Tibial artery (tissue), 4 donors: Measurements from ENCODE around the gene RNU7-1.

Experiments used
- DNase-seq, 2 donors: peaks; one replicate each; pipeline ENCODE4 v3.0.0-alpha.2; 2019
- H3K27ac ChIP-seq, 2 donors: fragments of 200-600 bp; sonication (generic) in 1 of 2; 1 replicate in 1 of 2; 2 replicates in 1 of 2; pipeline ENCODE4 v1.5.1; 2018 to 2019; ENCODE audit warnings: mild to moderate bottlenecking in 1 of 2
- H3K27me3 ChIP-seq, 2 donors: fragments of 200-600 bp; sonication (generic) in 1 of 2; one replicate each; pipeline versions ENCODE4 v1.5.1 to v1.6.0; 2016 to 2019
- H3K36me3 ChIP-seq, 3 donors: fragments of 200-600 bp; sonication (generic) in 2 of 3; one replicate each; pipeline ENCODE4 v1.5.1; 2016 to 2019; ENCODE audit warnings: mild to moderate bottlenecking in 2 of 3
- H3K4me1 ChIP-seq, 4 donors: fragments of 200-600 bp; sonication (generic) in 2 of 4; 1 replicate in 3 of 4; 2 replicates in 1 of 4; pipeline ENCODE4 v1.5.1; 2016 to 2019
- H3K4me3 ChIP-seq, 2 donors: fragments of 200-600 bp; sonication (generic) in 1 of 2; 1 replicate in 1 of 2; 2 replicates in 1 of 2; pipeline ENCODE4 v1.5.1; 2018 to 2019; ENCODE audit warnings: mild to moderate bottlenecking in 2 of 2
- H3K9me3 ChIP-seq, 3 donors: fragments of 200-600 bp; sonication (generic) in 1 of 3; one replicate each; pipeline ENCODE4 v1.5.1; 2016 to 2019
- intact Hi-C: fragments of 100-400 bp; cut with DNase I; formaldehyde crosslinking; loops from one replicate; pipeline ENCODE4 v1.15.0; 2023; ENCODE audit warnings: low total_unique reads
- TF ChIP-seq, protein P1 (sequence below), 2 experiments: fragments of 200-600 bp in 1 of 2; fragments of 450-650 bp in 1 of 2; IDR thresholded peaks; one replicate each; pipeline ENCODE4 v1.5.1; 2017 to 2019; ENCODE audit warnings: antibody characterized with exemption in 2 of 2, mild to moderate bottlenecking in 1 of 2, moderate library complexity in 1 of 2

Gene RNU7-1

DNA sequence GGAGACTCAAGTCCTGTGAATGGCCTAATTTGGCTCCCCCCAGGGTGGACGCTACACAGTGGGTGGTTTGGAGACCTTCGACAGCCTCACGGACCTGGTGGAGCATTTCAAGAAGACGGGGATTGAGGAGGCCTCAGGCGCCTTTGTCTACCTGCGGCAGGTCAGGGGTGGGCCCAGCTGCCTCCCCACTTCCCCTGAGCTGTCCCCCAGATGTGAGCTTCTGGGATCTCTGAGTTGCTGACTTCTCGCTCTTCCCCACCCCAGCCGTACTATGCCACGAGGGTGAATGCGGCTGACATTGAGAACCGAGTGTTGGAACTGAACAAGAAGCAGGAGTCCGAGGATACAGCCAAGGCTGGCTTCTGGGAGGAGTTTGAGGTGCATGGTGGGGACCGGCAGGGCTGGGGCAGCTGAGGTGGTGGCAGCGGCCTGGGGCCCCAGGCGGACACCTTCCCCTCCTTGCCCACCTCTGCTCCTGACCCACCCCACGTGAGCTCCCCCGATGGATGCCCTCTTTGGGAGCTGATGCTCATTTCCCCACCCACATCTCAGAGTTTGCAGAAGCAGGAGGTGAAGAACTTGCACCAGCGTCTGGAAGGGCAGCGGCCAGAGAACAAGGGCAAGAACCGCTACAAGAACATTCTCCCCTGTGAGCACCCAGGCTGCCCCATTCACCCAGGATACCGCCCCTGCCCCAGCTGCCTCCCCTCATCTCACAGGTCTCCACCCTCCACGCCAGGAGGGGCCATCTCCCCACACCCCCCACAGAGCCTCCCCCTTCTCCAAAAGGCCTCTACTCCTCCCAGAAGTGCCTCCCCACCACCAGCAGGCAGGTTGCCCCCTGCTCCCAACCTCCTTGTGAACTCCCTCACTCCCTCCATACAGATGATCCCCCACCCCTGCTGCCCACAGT lies 11.7 kb downstream of the RNU7-1 start:
- Histone ChIP-seq H3K9me3 (no peaks in the 10 kb centered on the region), H3K36me3 (peaks cover 0 to 25% (median 0%) of the 10 kb centered on the region in 3 donors), H3K27me3 (no peaks in the 10 kb centered on the region), H3K4me1 (peaks cover 0 to 2% (median 0%) of the 10 kb centered on the region in 4 donors), H3K27ac (no peak overlapping the region), H3K4me3 (no peak overlapping the region)
- TF ChIP-seq, protein P1, sequence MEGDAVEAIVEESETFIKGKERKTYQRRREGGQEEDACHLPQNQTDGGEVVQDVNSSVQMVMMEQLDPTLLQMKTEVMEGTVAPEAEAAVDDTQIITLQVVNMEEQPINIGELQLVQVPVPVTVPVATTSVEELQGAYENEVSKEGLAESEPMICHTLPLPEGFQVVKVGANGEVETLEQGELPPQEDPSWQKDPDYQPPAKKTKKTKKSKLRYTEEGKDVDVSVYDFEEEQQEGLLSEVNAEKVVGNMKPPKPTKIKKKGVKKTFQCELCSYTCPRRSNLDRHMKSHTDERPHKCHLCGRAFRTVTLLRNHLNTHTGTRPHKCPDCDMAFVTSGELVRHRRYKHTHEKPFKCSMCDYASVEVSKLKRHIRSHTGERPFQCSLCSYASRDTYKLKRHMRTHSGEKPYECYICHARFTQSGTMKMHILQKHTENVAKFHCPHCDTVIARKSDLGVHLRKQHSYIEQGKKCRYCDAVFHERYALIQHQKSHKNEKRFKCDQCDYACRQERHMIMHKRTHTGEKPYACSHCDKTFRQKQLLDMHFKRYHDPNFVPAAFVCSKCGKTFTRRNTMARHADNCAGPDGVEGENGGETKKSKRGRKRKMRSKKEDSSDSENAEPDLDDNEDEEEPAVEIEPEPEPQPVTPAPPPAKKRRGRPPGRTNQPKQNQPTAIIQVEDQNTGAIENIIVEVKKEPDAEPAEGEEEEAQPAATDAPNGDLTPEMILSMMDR (IDR thresholded peaks at IDR 0.05), result no peak
- intact Hi-C loops, result no loop called here
- no peak for DNase-seq

DNA sequence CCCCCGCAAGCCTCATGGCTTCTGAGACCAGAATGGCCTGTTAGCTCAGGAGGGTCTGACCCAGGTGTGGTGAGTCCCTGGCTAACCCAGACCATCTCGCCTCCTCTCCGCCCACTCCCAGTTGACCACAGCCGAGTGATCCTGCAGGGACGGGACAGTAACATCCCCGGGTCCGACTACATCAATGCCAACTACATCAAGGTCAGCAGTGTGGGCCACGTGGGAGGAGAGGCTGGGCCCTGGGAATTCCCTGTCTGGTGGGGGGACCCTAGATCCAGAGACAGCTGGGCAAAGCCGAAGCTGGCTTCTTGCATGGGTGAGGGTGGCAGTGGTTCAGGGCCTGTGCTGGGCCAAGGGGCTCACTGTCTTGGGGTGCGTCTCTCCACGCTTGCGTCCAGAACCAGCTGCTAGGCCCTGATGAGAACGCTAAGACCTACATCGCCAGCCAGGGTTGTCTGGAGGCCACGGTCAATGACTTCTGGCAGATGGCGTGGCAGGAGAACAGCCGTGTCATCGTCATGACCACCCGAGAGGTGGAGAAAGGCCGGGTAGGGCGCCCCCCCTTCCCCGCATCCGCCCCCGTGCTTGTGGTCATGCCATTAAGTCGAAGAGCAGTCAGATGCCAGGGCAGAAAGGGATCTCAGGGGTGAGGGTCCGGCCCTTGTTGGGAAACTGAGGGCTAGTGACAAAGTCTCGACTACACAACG lies 12.6 kb downstream of the RNU7-1 start:
- Histone ChIP-seq H3K4me3 (no peak overlapping the region), H3K27me3 (no peaks in the 10 kb centered on the region), H3K9me3 (no peaks in the 10 kb centered on the region), H3K36me3 (peaks cover 0 to 25% (median 0%) of the 10 kb centered on the region in 3 donors), H3K27ac (no peak overlapping the region), H3K4me1 (peaks cover 0 to 8% (median 2%) of the 10 kb centered on the region in 4 donors)
- intact Hi-C loops, result no loop called here
- TF ChIP-seq, protein P1 (IDR thresholded peaks at IDR 0.05), result no peak
- no peak for DNase-seq

DNA sequence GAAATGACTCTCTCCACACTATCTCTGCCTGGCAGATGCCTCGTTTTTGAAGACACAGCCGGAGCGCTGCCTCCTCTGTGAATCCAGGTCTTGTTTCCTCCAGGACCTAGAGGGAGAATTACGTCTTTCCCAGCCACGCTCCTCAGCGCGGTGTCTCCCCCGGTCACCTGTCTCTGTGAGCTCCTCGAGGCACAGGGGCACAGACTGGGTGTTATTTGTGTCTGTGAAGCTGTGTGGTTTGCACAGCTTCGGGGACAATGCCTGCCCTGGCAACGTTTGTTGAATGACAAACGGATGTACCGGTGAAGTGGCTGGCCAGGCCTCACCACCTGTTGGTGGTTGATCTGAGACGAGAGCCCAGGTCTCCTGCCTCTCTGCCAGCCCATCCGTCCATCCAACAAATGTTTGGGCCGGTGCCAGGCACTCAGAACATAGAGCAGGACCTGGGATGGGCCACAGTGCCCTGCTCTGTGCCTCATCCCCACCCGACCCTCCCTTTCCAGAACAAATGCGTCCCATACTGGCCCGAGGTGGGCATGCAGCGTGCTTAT lies 13.6 kb downstream of the RNU7-1 start:
- Histone ChIP-seq H3K27me3 (no peaks in the 10 kb centered on the region), H3K27ac (no peak overlapping the region), H3K9me3 (no peaks in the 10 kb centered on the region), H3K36me3 (peaks cover 0 to 25% (median 0%) of the 10 kb centered on the region in 3 donors), H3K4me3 (no peak overlapping the region), H3K4me1 (peaks cover 0 to 18% (median 10%) of the 10 kb centered on the region in 4 donors)
- TF ChIP-seq, protein P1 (IDR thresholded peaks at IDR 0.05), result no peak
- intact Hi-C loops, result no loop called here
- DNase-seq, result peak in 1 of 2 donors; percentile 61

DNA sequence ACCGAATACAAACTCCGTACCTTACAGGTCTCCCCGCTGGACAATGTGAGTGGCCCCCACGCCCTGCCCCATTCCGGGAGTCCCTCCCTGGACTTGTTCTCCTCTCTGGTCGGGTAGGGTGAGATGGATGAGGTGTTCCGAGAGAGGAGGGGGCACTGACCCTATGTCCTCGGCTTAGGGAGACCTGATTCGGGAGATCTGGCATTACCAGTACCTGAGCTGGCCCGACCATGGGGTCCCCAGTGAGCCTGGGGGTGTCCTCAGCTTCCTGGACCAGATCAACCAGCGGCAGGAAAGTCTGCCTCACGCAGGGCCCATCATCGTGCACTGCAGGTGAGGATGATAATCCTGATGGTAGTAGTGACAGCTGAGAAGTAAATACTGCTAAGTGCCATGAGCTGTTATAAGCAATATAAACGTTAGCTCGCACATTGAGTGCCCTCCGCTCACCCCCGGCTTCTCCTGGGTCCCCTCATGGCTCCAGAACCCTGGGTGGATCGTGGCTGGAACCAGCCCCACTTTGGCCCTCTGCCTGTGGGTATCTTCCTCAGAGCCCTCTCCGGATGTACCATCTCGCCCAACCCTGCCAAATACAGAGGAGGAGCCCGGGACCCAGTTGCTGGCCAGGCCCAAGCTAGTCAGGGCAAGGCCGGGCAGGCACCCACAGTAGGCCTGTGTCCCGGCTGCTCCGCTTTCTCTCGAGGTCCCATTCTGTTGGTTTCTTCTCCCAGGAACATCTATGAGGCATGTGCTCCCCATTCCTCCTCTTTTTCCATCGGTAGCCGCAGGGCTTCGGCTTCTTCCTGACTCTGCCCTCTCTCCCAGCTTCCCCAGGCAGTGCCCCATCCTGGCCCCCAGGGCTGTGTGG lies 14.4 kb downstream of the RNU7-1 start:
- intact Hi-C loops, result no loop called here
- H3K27ac ChIP-seq, result no peak overlapping the region

More for the DNA sequence above, 14.4 kb downstream of the RNU7-1 start:
- Histone ChIP-seq H3K36me3 (peaks cover 0 to 25% (median 0%) of the 10 kb centered on the region in 3 donors), H3K4me1 (peaks cover 0 to 21% (median 13%) of the 10 kb centered on the region in 4 donors), H3K4me3 (no peak overlapping the region), H3K27me3 (no peaks in the 10 kb centered on the region), H3K9me3 (no peaks in the 10 kb centered on the region)
- DNase-seq, result peak in 1 of 2 donors; percentile 62
- TF ChIP-seq, protein P1 (IDR thresholded peaks at IDR 0.05), result no peak
